ENCODE results near the gene YPEL3. TPM values are rescaled to one million over a fixed set of nuclear protein-coding genes. Genes with fewer than 3 reads are reported as not detected.

The YPEL3 gene
- total and polyA plus RNA-seq, 2 donors (not counting 3 experiments of a cell fraction or from before 2014, with no cell fraction given) = 46.1 to 78.0 TPM

GRCh38 chr16:30046178-30046577 lies 49.8 kb downstream of the YPEL3 start:
- H3K79me2 ChIP-seq (ENCODE audit: control insufficient read depth, insufficient read depth, low read length) = no peaks in the 10 kb centered on the region
- no peak overlapping the region for H2AFZ ChIP-seq (ENCODE audit: low read depth, low read length)
- BruUV-seq (replicated peaks) = no TSS peak
- H4K20me1 ChIP-seq (replicated peaks; ENCODE audit: control insufficient read depth, extremely low read depth, insufficient read depth, low read length) = no peaks in the 10 kb centered on the region
- FAIRE-seq (no peak), DNase-seq (ENCODE audit: low read depth, low spot score) (no peak)
- no peaks in the 10 kb centered on the region for H3K27me3 ChIP-seq (ENCODE audit: control insufficient read depth in 2 of 2, insufficient read depth in 2 of 2, low read length in 2 of 2)
- H3K27ac ChIP-seq (ENCODE audit: insufficient read depth, low read depth, low read length) = no peak overlapping the region
- intact Hi-C loops (cut with micrococcal nuclease) = no loop called here
- H3K4me3 ChIP-seq (replicated peaks in 1 of 3; ENCODE audit: insufficient read depth in 1 of 3, low read depth in 1 of 3, low read length in 3 of 3) = no peak overlapping the region
- peaks cover 7% of the 10 kb centered on the region for H3K4me1 ChIP-seq (ENCODE audit: control insufficient read depth, extremely low read depth, insufficient read depth, low read length)
- H3K36me3 ChIP-seq (ENCODE audit: control insufficient read depth in 2 of 2, extremely low read depth in 1 of 2, insufficient read depth in 2 of 2, low read length in 2 of 2) = no peaks in the 10 kb centered on the region
- H3K9me1 ChIP-seq (replicated peaks; ENCODE audit: control insufficient read depth, extremely low read depth, insufficient read depth, low read length) = no peaks in the 10 kb centered on the region
- no peak for TF ChIP-seq MAX (IDR thresholded peaks at IDR 0.05; ENCODE audit: insufficient read depth, insufficient read length)
- TF ChIP-seq FOS (IDR thresholded peaks at IDR 0.05; ENCODE audit: borderline replicate concordance, insufficient read depth, low read length) = no peak
- TF ChIP-seq POLR2A (IDR thresholded peaks at IDR 0.05; ENCODE audit: low read depth, low read length) = no peak
- TF ChIP-seq, protein P1, sequence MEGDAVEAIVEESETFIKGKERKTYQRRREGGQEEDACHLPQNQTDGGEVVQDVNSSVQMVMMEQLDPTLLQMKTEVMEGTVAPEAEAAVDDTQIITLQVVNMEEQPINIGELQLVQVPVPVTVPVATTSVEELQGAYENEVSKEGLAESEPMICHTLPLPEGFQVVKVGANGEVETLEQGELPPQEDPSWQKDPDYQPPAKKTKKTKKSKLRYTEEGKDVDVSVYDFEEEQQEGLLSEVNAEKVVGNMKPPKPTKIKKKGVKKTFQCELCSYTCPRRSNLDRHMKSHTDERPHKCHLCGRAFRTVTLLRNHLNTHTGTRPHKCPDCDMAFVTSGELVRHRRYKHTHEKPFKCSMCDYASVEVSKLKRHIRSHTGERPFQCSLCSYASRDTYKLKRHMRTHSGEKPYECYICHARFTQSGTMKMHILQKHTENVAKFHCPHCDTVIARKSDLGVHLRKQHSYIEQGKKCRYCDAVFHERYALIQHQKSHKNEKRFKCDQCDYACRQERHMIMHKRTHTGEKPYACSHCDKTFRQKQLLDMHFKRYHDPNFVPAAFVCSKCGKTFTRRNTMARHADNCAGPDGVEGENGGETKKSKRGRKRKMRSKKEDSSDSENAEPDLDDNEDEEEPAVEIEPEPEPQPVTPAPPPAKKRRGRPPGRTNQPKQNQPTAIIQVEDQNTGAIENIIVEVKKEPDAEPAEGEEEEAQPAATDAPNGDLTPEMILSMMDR (IDR thresholded peaks at IDR 0.05; ENCODE audit: extremely low read depth in 1 of 2, insufficient read depth in 1 of 2, low read depth in 1 of 2, low read length in 2 of 2) = no peak
- CTCF ChIA-PET = interaction anchor here (0.6 to 5.9 kb wide), 4 partner anchors 9 to 370 kb away, joined by 4 to 33 read pairs (median 10); partner anchors contain the start of gene TBX6
- POLR2A ChIA-PET = no interaction called here
- no peak overlapping the region for H3K9ac ChIP-seq (replicated peaks; ENCODE audit: extremely low read depth, insufficient read depth, low read length)
- H3K9me3 ChIP-seq (replicated peaks; ENCODE audit: control insufficient read depth, insufficient read depth, low read length) = no peaks in the 10 kb centered on the region
- dilution Hi-C loops (cut with MboI; ENCODE audit: extremely low pct_ligation_motif_present, low sequenced_read_pairs) = no loop called here
- H3K4me2 ChIP-seq (ENCODE audit: insufficient read depth, low read length) = no peak overlapping the region

Other genes with a start within 250 kb of the YPEL3 start
- 67.3 and 68.7 TPM in 2 replicates for gene CDIPT, start 233.0 kb downstream of the YPEL3 start, total RNA-seq
- gene CDIPT, start 233.0 kb downstream of the YPEL3 start, polyA plus RNA-seq = 161 and 179 TPM in 2 replicates
- 2.4 and 2.5 TPM in 2 replicates for gene SEZ6L2, start 196.7 kb downstream of the YPEL3 start, total RNA-seq
- gene SEZ6L2, start 196.7 kb downstream of the YPEL3 start, polyA plus RNA-seq = 4.5 and 5.6 TPM in 2 replicates
- 0.88 and 1.2 TPM in 2 replicates for gene ASPHD1, start 195.7 kb downstream of the YPEL3 start, total RNA-seq
- gene ASPHD1, start 195.7 kb downstream of the YPEL3 start, polyA plus RNA-seq = 0.90 and 1.1 TPM in 2 replicates
- gene KCTD13, start 170.0 kb downstream of the YPEL3 start, total RNA-seq = 21.0 and 24.2 TPM in 2 replicates
- gene KCTD13, start 170.0 kb downstream of the YPEL3 start, polyA plus RNA-seq = 22.6 and 25.0 TPM in 2 replicates
- 99.4 and 110 TPM in 2 replicates for gene TMEM219, start 134.1 kb downstream of the YPEL3 start, total RNA-seq
- gene TMEM219, start 134.1 kb downstream of the YPEL3 start, polyA plus RNA-seq = 182 and 201 TPM in 2 replicates
- 112 and 114 TPM in 2 replicates for gene TAOK2, start 122.3 kb downstream of the YPEL3 start, total RNA-seq
- 52.8 and 57.5 TPM in 2 replicates for gene TAOK2, start 122.3 kb downstream of the YPEL3 start, polyA plus RNA-seq
- 8.6 and 8.7 TPM in 2 replicates for gene HIRIP3, start 100.6 kb downstream of the YPEL3 start, total RNA-seq
- gene HIRIP3, start 100.6 kb downstream of the YPEL3 start, polyA plus RNA-seq = 6.7 and 7.2 TPM in 2 replicates
- gene INO80E, start 100.0 kb downstream of the YPEL3 start, total RNA-seq = 76.4 and 84.1 TPM in 2 replicates
- 41.7 and 42.7 TPM in 2 replicates for gene INO80E, start 100.0 kb downstream of the YPEL3 start, polyA plus RNA-seq
- 0.58 and 0.60 TPM in 2 replicates for gene DOC2A, start 85.2 kb downstream of the YPEL3 start, total RNA-seq
- gene DOC2A, start 85.2 kb downstream of the YPEL3 start, polyA plus RNA-seq = 0.63 and 1.1 TPM in 2 replicates
- not detected in 2 replicates for gene C16orf92, start 73.0 kb downstream of the YPEL3 start, total RNA-seq
- gene C16orf92, start 73.0 kb downstream of the YPEL3 start, polyA plus RNA-seq = not detected in 2 replicates
- 0.86 and 0.99 TPM in 2 replicates for gene TLCD3B, start 64.9 kb downstream of the YPEL3 start, total RNA-seq
- 0.37 and 0.59 TPM in 2 replicates for gene TLCD3B, start 64.9 kb downstream of the YPEL3 start, polyA plus RNA-seq
- gene ALDOA, start 30.5 kb downstream of the YPEL3 start, total RNA-seq = 1,029 and 1,114 TPM in 2 replicates
- 871 and 972 TPM in 2 replicates for gene ALDOA, start 30.5 kb downstream of the YPEL3 start, polyA plus RNA-seq
- gene PPP4C, start 20.2 kb downstream of the YPEL3 start, total RNA-seq = 159 and 167 TPM in 2 replicates
- 327 and 378 TPM in 2 replicates for gene PPP4C, start 20.2 kb downstream of the YPEL3 start, polyA plus RNA-seq
- 0.42 and 0.60 TPM in 2 replicates for gene TBX6, start 4.3 kb downstream of the YPEL3 start, total RNA-seq
- gene TBX6, start 4.3 kb downstream of the YPEL3 start, polyA plus RNA-seq = 0.30 and 0.40 TPM in 2 replicates
- 17.9 and 18.6 TPM in 2 replicates for gene GDPD3, start 17.3 kb upstream of the YPEL3 start, total RNA-seq
- gene GDPD3, start 17.3 kb upstream of the YPEL3 start, polyA plus RNA-seq = 7.8 and 8.0 TPM in 2 replicates
- gene MAPK3, start 27.0 kb upstream of the YPEL3 start, total RNA-seq = 138 and 143 TPM in 2 replicates
- gene MAPK3, start 27.0 kb upstream of the YPEL3 start, polyA plus RNA-seq = 294 and 337 TPM in 2 replicates
- 6.1 and 6.6 TPM in 2 replicates for gene CORO1A, start 87.4 kb upstream of the YPEL3 start, total RNA-seq
- gene CORO1A, start 87.4 kb upstream of the YPEL3 start, polyA plus RNA-seq = 4.7 and 6.4 TPM in 2 replicates
- 161 and 173 TPM in 2 replicates for gene BOLA2B, start 97.5 kb upstream of the YPEL3 start, total RNA-seq
- 310 and 354 TPM in 2 replicates for gene BOLA2B, start 97.5 kb upstream of the YPEL3 start, polyA plus RNA-seq
- 30.9 and 77.9 TPM in 2 replicates for gene SLX1A, start 97.7 kb upstream of the YPEL3 start, total RNA-seq
- 28.9 and 29.8 TPM in 2 replicates for gene SLX1A, start 97.7 kb upstream of the YPEL3 start, polyA plus RNA-seq
- 12.2 and 18.1 TPM in 2 replicates for gene SULT1A3, start 103.0 kb upstream of the YPEL3 start, total RNA-seq
- 4.8 and 5.1 TPM in 2 replicates for gene SULT1A3, start 103.0 kb upstream of the YPEL3 start, polyA plus RNA-seq
- gene NPIPB13, start 152.3 kb upstream of the YPEL3 start, total RNA-seq = 19.3 and 23.5 TPM in 2 replicates
- gene NPIPB13, start 152.3 kb upstream of the YPEL3 start, polyA plus RNA-seq = 4.4 and 7.8 TPM in 2 replicates

All from endothelial cell of umbilical vein (primary cell).